Liver (tissue), 3 donors: ENCODE results near the gene ARL6IP4.

Source experiments
- ATF3 ChIP-seq: IDR thresholded peaks from 2 replicates; pipeline ENCODE4 v1.6.1; 2016; ENCODE audit warnings: antibody characterized with exemption
- CTCF ChIP-seq: fragments of 150-350 bp; IDR thresholded peaks from 2 replicates; pipeline ENCODE4 v1.5.1; 2017; ENCODE audit warnings: improper control_type of control experiment, low read depth, low read length; ENCODE audit not compliant: missing input control
- EGR1 ChIP-seq, 2 donors: IDR thresholded peaks; 2 replicates each; pipeline ENCODE4 v1.6.1; 2016 to 2018; ENCODE audit warnings: antibody characterized with exemption in 2 of 2, low read depth in 2 of 2
- FOXA1 ChIP-seq: IDR thresholded peaks from 2 replicates; pipeline ENCODE4 v1.6.1; 2016; ENCODE audit warnings: antibody characterized with exemption
- GABPA ChIP-seq, 2 donors: IDR thresholded peaks in 1 of 2; conservative IDR thresholded peaks in 1 of 2; 2 replicates each; pipeline ENCODE4 v1.6.1; 2016; ENCODE audit warnings: antibody characterized with exemption in 2 of 2, mild to moderate bottlenecking in 1 of 2, moderate library complexity in 1 of 2
- JUND ChIP-seq, 2 donors: IDR thresholded peaks; 2 replicates each; pipeline ENCODE4 v1.6.1; 2016; ENCODE audit warnings: antibody characterized with exemption in 2 of 2
- MAX ChIP-seq: IDR thresholded peaks from 2 replicates; pipeline ENCODE4 v1.6.1; 2016; ENCODE audit warnings: antibody characterized with exemption
- RAD21 ChIP-seq, 2 donors: IDR thresholded peaks; 2 replicates each; pipeline ENCODE4 v1.6.1; 2016; ENCODE audit warnings: antibody characterized with exemption in 2 of 2, mild to moderate bottlenecking in 2 of 2
- REST ChIP-seq: IDR thresholded peaks from 2 replicates; pipeline ENCODE4 v1.6.1; 2016; ENCODE audit warnings: antibody characterized with exemption, mild to moderate bottlenecking
- SP1 ChIP-seq: IDR thresholded peaks from 2 replicates; pipeline ENCODE4 v1.6.1; 2018; ENCODE audit warnings: antibody characterized with exemption, mild to moderate bottlenecking
- TAF1 ChIP-seq: conservative IDR thresholded peaks from 2 replicates; pipeline ENCODE4 v1.6.1; 2016; ENCODE audit warnings: antibody characterized with exemption, mild to moderate bottlenecking
- YY1 ChIP-seq: IDR thresholded peaks from 2 replicates; pipeline ENCODE4 v1.6.1; 2016; ENCODE audit warnings: antibody characterized with exemption, mild to moderate bottlenecking
- donor health status: healthy.
- donor health status: healthy.

- TF ChIP-seq CTCF (no peak), REST (no peak), RAD21 (IDR thresholded peaks at IDR 0.05) (no peak), YY1 (no peak), FOXA1 (no peak), EGR1 (IDR thresholded peaks at IDR 0.05; ENCODE audit: low read depth in 2 of 2) (no peak), ATF3 (no peak), SP1 (no peak), MAX (no peak), JUND (IDR thresholded peaks at IDR 0.05) (no peak), GABPA (IDR thresholded peaks at IDR 0.05 in 1 of 2, conservative IDR thresholded peaks at IDR 0.05 in 1 of 2) (no peak), TAF1 (no peak)
These were observed 24.4 kb upstream of the ARL6IP4 start for GRCh38 chr12:122956035-122956434.
